NT2/D1 (cell line): ENCODE data around the gene ENDOD1.

Source experiments
- SUZ12 ChIP-seq: IDR thresholded peaks from 2 replicates; pipeline ENCODE4 v1.6.1; 2011; ENCODE audit not compliant: insufficient read length, insufficient read depth; ENCODE audit errors: extremely low read depth
- YY1 ChIP-seq: IDR thresholded peaks from 2 replicates; pipeline ENCODE4 v1.6.1; 2011; ENCODE audit not compliant: insufficient read length, insufficient read depth

GRCh38 chr11:95101935-95102334 lies 12.3 kb downstream of the ENDOD1 start:
- TF ChIP-seq SUZ12 (no peak), YY1 (no peak)
